ENCODE data around the gene LAMB4. TPM values are rescaled to one million over a fixed set of nuclear protein-coding genes. Genes with fewer than 3 reads are reported as not detected.

LAMB4 gene
- total RNA-seq, 2 experiments from 2014 or later: 0.08 to 0.11 TPM

DNA sequence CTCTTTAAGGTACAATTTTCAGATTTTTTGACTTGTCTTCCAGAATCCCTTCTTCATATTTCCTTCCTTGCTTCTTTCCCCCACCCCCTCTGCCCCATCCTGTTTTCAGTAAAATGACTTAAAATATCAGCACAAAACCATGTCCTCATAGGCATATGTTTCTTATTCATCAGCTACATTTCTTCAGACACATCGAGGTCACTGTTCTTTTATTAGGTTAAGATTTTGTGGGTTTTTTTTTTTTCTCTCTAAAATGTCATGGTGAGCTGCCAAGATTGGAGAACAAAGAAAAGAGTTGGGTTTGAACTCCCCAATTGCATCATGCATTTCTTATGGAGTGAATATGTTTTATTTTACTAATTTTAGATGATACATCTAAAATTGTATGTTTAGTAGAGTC, 35.8 kb downstream of the LAMB4 start:
- Mint-ChIP-seq H3K4me1 (ENCODE audit: low read depth) (no peaks in the 10 kb centered on the region), H3K27ac (no peak overlapping the region), H3K36me3 (ENCODE audit: low read depth) (no peaks in the 10 kb centered on the region), H3K9me3 (no peaks in the 10 kb centered on the region), H3K27me3 (peaks cover 31% of the 10 kb centered on the region), H3K4me3 (no peak overlapping the region)
- intact Hi-C loops (cut with DNase I, micrococcal nuclease): no loop called here
- no peak for ATAC-seq (ENCODE audit: poor library complexity)
- Histone ChIP-seq H3K27ac (ENCODE audit: low read depth in 1 of 2, low read length in 2 of 2) (no peak overlapping the region), H3K4me1 (ENCODE audit: insufficient read depth, low read length) (no peaks in the 10 kb centered on the region), H3K27me3 (ENCODE audit: control insufficient read depth in 1 of 2, insufficient read depth in 2 of 2, low read length in 2 of 2) (no peaks in the 10 kb centered on the region), H3K9me3 (ENCODE audit: control insufficient read depth in 1 of 2, insufficient read depth in 1 of 2, low read length in 2 of 2) (no peaks in the 10 kb centered on the region), H3K4me3 (ENCODE audit: low read length) (no peak overlapping the region), H3K36me3 (ENCODE audit: insufficient read depth, low read length) (no peaks in the 10 kb centered on the region)
- DNase-seq: no peak
- no peak for TF ChIP-seq CTCF (IDR thresholded peaks at IDR 0.05)
- POLR2A ChIA-PET: interaction anchor here (0.7 kb wide), 1 partner anchor 665 kb away, joined by 3 read pairs; no protein-coding TSS in a partner anchor
- CTCF ChIA-PET: interaction anchor here (0.6 kb wide), 1 partner anchor 282 kb away, joined by 3 read pairs; no protein-coding TSS in a partner anchor

DNA sequence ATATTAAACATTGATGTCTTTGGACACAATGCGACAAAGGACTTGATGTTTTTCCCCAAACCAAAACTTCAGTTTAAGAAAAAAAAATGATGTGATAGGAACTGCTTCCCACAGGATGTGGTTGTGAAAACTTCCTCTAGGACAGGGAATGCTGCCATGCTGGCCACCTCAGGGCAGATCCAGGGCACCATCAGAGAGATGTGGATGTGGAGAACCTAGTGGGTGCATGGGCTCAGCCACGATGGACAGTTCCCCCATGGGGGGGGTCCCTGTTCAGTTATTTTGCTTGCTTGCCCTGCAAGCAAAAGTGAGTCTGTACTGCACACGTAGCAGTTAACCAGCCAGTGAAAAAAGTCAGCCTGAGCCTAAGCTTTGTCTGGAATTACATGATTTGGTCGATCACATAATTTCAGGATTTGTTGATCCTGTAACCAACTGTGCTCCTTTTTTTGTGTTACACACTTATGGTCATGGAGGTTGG, 36.3 kb downstream of the LAMB4 start:
- H3K4me3 Mint-ChIP-seq: no peak overlapping the region
- H3K36me3 ChIP-seq (ENCODE audit: insufficient read depth, low read length): no peaks in the 10 kb centered on the region
- H3K27ac Mint-ChIP-seq: no peak overlapping the region
- TF ChIP-seq CTCF (IDR thresholded peaks at IDR 0.05): no peak
- no peaks in the 10 kb centered on the region for H3K27me3 ChIP-seq (ENCODE audit: control insufficient read depth in 1 of 2, insufficient read depth in 2 of 2, low read length in 2 of 2)
- peaks cover 27% of the 10 kb centered on the region for H3K27me3 Mint-ChIP-seq
- ChIA-PET POLR2A (interaction anchor here (0.7 kb wide), 1 partner anchor 665 kb away, joined by 3 read pairs; no protein-coding TSS in a partner anchor), CTCF (interaction anchor here (0.6 kb wide), 1 partner anchor 281 kb away, joined by 3 read pairs; no protein-coding TSS in a partner anchor)
- intact Hi-C loops (cut with DNase I, micrococcal nuclease): no loop called here
- H3K9me3 ChIP-seq (ENCODE audit: control insufficient read depth in 1 of 2, insufficient read depth in 1 of 2, low read length in 2 of 2): no peaks in the 10 kb centered on the region
- H3K4me3 ChIP-seq (ENCODE audit: low read length): no peak overlapping the region
- no peak overlapping the region for H3K27ac ChIP-seq (ENCODE audit: low read depth in 1 of 2, low read length in 2 of 2)
- ATAC-seq (ENCODE audit: poor library complexity): no peak
- no peaks in the 10 kb centered on the region for H3K4me1 ChIP-seq (ENCODE audit: insufficient read depth, low read length)
- H3K4me1 Mint-ChIP-seq (ENCODE audit: low read depth): no peaks in the 10 kb centered on the region
- DNase-seq: no peak
- H3K36me3 Mint-ChIP-seq (ENCODE audit: low read depth): no peaks in the 10 kb centered on the region
- H3K9me3 Mint-ChIP-seq: no peaks in the 10 kb centered on the region

DNA sequence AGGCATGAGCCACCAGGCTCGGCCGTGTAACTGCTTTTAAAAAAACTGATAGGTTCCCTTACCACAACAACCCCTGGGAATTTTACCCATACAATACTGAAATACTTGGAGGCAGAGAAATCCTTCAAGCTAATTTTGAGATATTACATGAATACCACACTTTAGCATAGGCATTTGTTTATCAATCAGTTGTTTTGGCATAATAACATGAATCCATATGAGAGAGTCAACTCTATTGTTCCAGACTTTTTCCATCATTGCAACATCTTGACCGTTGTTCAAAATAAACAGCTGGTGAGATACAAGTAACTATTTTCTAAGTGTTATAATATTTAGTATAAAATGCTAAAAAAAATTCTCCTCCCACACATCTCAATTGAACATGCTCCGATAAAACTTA, 36.8 kb downstream of the LAMB4 start:
- H3K4me1 ChIP-seq (ENCODE audit: insufficient read depth, low read length): no peaks in the 10 kb centered on the region
- CTCF ChIA-PET: no interaction called here
- no peak for TF ChIP-seq CTCF (IDR thresholded peaks at IDR 0.05)
- no peak overlapping the region for H3K4me3 Mint-ChIP-seq
- H3K4me1 Mint-ChIP-seq (ENCODE audit: low read depth): no peaks in the 10 kb centered on the region
- ATAC-seq (ENCODE audit: poor library complexity): no peak
- no peak overlapping the region for H3K27ac ChIP-seq (ENCODE audit: low read depth in 1 of 2, low read length in 2 of 2)
- POLR2A ChIA-PET: no interaction called here
- no peaks in the 10 kb centered on the region for H3K9me3 ChIP-seq (ENCODE audit: control insufficient read depth in 1 of 2, insufficient read depth in 1 of 2, low read length in 2 of 2)
- no peak for DNase-seq
- no peak overlapping the region for H3K4me3 ChIP-seq (ENCODE audit: low read length)
- no peaks in the 10 kb centered on the region for H3K27me3 ChIP-seq (ENCODE audit: control insufficient read depth in 1 of 2, insufficient read depth in 2 of 2, low read length in 2 of 2)
- peaks cover 24% of the 10 kb centered on the region for H3K27me3 Mint-ChIP-seq
- intact Hi-C loops (cut with DNase I, micrococcal nuclease): no loop called here
- H3K27ac Mint-ChIP-seq: no peak overlapping the region
- H3K9me3 Mint-ChIP-seq: no peaks in the 10 kb centered on the region
- no peaks in the 10 kb centered on the region for H3K36me3 ChIP-seq (ENCODE audit: insufficient read depth, low read length)
- no peaks in the 10 kb centered on the region for H3K36me3 Mint-ChIP-seq (ENCODE audit: low read depth)
